HT-29 (cell line): ENCODE measurements around the gene PCDHGB6. TPM values are rescaled to one million over a fixed set of nuclear protein-coding genes. Genes with fewer than 3 reads are reported as not detected.
"Not testable (repeated sequence)": the region's sequence is repeated elsewhere in the genome, so short reads cannot be mapped to it uniquely, and the experiment has no call there.

ENCODE experiments used
- DNase-seq: peaks from one replicate; pipeline ENCODE4 v3.0.0-alpha.2; 2015; ENCODE audit warnings: low spot score
- total RNA-seq: library from RNA; depleted of rRNA; stranded (reverse); fragments of >200 nt; shearing (Covaris generic); gene quantifications from 2 replicates; pipeline ENCODE4 v1.2.3, GENCODE V29; 2014

The PCDHGB6 gene
- total RNA-seq, 1 experiment from 2014 or later: 0.33 TPM

DNA sequence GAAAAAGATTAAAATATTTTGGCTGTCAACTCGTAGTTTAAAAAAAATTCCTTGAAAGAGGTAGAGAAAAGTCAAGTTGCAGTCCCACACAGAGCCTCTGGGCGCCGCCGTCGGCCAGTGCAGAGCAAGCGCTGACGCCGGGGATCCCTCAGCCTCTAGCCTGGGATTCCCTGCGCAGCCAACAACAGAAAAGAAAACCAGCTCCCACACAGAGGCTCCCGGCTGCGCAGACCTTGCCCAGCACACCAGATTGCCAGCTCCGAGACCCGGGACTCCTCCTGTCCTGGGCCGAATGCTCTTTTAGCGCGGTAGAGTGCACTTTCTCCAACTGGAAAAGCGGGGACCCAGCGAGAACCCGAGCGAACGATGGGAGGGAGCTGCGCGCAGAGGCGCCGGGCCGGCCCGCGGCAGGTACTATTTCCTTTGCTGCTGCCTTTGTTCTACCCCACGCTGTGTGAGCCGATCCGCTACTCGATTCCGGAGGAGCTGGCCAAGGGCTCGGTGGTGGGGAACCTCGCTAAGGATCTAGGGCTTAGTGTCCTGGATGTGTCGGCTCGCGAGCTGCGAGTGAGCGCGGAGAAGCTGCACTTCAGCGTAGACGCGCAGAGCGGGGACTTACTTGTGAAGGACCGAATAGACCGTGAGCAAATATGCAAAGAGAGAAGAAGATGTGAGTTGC lies 9.8 kb downstream of the PCDHGB6 start, which contains the start of gene PCDHGB7:
PCDHGB7 (plus strand) TSS at position 184 of the 679 bp plus-strand sequence; CDS start at position 367, 183 bp downstream.
- peak; percentile 64 for DNase-seq

DNA sequence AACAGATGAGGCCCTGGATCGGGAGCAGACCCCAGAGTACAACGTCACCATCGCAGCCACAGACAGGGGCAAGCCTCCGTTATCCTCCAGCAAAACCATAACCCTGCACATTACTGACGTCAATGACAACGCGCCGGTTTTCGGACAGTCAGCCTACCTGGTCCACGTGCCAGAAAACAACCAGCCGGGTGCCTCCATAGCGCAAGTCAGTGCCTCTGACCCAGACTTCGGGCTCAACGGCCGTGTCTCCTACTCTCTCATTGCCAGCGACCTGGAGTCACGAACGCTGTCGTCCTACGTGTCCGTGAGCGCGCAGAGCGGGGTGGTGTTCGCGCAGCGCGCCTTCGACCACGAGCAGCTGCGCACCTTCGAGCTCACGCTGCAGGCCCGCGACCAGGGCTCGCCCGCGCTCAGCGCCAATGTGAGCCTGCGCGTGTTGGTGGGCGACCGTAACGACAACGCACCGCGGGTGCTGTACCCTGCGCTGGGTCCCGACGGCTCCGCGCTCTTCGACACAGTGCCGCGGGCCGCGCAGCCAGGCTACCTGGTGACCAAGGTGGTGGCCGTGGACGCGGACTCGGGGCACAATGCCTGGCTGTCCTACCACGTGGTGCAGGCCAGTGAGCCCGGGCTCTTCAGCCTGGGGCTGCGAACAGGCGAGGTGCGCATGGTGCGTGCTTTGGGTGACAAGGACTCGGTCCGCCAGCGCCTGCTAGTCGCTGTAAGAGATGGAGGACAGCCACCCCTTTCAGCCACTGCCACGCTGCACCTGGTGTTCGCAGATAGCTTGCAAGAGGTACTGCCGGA lies 11.5 kb downstream of the PCDHGB6 start:
- no peak for DNase-seq

DNA sequence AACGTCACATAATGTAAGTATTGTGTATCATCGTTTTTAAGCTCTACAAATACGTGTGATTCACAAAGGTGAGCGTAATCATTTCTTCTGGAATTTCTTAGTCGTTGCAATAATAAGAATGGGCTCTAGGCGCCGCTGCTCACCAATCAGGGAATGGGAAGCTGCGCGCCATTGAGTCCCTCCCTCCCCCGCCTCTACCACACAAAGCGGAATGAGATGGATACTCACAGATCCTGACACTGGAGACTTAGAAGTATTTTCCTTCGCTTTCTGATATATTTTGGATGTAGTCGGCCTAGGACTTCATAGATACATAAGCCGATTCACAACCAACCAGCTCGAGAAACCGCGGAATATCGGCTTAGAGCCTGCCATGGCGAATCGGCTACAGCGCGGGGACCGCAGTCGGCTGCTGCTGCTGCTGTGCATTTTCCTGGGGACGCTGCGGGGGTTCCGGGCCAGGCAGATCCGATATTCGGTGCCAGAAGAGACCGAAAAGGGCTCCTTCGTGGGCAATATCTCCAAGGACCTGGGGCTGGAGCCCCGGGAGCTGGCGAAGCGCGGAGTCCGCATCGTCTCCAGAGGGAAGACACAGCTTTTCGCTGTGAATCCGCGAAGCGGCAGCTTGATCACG lies 13.2 kb downstream of the PCDHGB6 start, which contains the start of gene PCDHGA11:
PCDHGA11 (plus strand) TSS at position 197 of the 634 bp plus-strand sequence; CDS start at position 374, 177 bp downstream.
- DNase-seq: peak; percentile 51

DNA sequence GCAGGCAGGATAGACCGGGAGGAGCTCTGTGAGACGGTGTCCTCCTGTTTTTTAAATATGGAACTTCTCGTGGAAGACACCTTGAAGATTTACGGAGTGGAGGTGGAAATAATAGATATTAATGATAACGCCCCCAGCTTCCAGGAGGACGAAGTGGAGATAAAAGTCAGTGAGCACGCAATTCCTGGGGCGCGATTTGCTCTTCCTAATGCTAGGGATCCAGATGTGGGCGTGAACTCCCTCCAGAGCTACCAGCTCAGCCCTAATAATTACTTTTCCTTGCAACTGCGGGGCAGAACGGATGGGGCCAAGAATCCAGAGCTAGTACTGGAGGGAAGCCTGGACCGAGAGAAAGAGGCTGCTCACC lies 13.7 kb downstream of the PCDHGB6 start:
- no peak for DNase-seq

DNA sequence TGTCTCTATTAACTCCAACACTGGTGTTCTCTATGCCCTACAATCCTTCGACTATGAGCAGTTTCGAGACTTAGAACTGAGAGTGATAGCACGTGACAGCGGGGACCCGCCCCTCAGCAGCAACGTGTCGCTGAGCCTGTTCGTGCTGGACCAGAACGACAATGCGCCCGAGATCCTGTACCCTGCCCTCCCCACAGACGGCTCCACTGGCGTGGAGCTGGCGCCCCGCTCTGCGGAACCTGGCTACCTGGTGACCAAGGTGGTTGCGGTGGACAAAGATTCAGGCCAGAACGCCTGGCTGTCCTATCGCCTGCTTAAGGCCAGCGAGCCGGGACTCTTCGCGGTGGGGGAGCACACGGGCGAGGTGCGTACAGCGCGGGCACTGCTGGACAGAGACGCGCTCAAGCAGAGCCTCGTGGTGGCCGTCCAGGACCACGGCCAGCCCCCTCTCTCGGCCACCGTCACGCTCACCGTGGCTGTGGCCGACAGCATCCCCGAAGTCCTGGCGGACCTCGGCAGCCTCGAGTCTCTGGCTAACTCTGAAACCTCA lies 15.0 kb downstream of the PCDHGB6 start:
- no peak for DNase-seq

DNA sequence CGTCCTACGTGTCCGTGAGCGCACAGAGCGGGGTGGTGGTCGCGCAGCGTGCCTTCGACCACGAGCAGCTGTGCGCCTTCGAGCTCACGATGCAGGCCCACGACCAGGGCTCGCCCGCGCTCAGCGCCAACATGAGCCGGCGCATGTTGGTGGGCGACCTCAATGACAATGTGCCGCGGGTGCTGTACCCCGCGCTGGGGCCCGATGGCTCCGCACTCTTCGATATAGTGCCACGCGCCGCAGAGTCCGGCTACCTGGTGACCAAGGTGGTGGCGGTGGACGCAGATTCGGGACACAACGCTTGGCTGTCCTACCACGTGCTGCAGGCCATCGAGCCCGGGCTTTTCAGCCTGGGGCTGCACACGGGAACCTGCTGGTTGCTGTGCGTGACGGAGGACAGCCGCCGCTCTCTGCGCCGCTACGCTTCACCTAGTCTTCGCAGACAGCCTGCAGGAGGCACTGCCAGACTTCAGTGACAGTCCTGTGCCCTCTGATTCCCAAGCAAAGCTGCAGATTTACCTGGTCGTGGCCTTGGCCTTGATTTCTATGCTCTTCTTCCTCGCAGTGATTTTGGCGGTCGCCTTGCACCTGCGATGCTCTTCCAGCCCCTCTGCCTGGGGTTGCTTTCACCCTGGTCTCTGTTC lies 20.1 kb downstream of the PCDHGB6 start:
- DNase-seq: no peak

DNA sequence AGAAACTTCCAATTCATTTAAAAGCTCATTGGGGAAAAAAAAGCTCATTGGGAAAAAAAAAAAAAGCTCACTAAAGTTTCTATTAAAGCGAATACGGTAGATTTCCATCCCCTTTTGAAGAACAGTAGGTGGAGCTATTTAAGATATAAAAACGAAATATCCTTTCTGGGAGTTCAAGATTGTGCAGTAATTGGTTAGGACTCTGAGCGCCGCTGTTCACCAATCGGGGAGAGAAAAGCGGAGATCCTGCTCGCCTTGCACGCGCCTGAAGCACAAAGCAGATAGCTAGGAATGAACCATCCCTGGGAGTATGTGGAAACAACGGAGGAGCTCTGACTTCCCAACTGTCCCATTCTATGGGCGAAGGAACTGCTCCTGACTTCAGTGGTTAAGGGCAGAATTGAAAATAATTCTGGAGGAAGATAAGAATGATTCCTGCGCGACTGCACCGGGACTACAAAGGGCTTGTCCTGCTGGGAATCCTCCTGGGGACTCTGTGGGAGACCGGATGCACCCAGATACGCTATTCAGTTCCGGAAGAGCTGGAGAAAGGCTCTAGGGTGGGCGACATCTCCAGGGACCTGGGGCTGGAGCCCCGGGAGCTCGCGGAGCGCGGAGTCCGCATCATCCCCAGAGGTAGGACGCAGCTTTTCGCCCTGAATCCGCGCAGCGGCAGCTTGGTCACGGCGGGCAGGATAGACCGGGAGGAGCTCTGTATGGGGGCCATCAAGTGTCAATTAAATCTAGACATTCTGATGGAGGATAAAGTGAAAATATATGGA lies 22.7 kb downstream of the PCDHGB6 start, which contains the start of gene PCDHGA12:
PCDHGA12 (plus strand) TSS at position 176 of the 782 bp plus-strand sequence; CDS start at position 429, 253 bp downstream.
- no peak for DNase-seq

DNA sequence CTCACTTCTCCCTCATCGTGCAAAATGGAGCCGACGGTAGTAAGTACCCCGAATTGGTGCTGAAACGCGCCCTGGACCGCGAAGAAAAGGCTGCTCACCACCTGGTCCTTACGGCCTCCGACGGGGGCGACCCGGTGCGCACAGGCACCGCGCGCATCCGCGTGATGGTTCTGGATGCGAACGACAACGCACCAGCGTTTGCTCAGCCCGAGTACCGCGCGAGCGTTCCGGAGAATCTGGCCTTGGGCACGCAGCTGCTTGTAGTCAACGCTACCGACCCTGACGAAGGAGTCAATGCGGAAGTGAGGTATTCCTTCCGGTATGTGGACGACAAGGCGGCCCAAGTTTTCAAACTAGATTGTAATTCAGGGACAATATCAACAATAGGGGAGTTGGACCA lies 23.5 kb downstream of the PCDHGB6 start:
- no peak for DNase-seq

DNA sequence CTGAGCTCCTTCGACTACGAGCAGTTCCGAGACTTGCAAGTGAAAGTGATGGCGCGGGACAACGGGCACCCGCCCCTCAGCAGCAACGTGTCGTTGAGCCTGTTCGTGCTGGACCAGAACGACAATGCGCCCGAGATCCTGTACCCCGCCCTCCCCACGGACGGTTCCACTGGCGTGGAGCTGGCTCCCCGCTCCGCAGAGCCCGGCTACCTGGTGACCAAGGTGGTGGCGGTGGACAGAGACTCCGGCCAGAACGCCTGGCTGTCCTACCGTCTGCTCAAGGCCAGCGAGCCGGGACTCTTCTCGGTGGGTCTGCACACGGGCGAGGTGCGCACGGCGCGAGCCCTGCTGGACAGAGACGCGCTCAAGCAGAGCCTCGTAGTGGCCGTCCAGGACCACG lies 24.5 kb downstream of the PCDHGB6 start:
- not testable (repeated sequence) for DNase-seq

DNA sequence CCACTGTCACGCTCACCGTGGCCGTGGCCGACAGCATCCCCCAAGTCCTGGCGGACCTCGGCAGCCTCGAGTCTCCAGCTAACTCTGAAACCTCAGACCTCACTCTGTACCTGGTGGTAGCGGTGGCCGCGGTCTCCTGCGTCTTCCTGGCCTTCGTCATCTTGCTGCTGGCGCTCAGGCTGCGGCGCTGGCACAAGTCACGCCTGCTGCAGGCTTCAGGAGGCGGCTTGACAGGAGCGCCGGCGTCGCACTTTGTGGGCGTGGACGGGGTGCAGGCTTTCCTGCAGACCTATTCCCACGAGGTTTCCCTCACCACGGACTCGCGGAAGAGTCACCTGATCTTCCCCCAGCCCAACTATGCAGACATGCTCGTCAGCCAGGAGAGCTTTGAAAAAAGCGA lies 24.9 kb downstream of the PCDHGB6 start:
- DNase-seq: not testable (repeated sequence)

DNA sequence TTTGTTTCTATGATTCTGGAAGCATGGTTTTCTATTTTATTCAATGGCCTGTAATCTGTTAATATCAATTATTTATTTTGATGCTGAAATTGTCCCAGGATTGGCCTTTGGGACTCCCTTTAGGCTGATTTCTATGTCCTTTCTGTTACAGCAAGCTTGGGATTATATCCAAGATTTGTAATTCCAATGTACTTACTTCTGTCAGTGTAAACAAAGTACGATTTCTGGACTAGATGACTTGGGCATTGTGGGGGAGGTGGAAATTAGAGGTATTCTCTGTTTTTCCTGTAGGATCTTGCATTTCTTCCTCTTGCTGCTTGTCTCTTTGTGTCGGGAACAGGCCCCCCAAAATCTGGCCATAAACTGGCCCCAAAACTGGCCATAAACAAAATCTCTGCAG lies 26.2 kb downstream of the PCDHGB6 start:
- no peak for DNase-seq

DNA sequence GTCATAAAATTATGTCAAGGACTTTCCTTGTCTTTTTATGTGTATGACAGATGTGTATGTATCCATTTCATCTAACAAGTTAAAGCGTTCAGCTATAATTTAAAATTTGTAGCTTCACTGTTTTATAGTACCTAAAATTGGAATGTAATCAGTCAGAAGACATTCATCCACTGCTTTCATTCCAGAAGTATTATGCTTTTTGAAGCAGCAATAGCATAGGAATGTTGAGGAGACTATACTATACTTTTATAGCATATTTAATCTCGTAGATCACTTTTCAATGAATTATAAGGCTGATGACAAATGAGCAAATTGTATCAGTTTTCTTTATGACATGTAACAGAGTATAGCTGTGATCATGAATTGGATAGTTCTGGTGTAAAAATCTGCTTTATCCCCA lies 29.4 kb downstream of the PCDHGB6 start:
- no peak for DNase-seq

DNA sequence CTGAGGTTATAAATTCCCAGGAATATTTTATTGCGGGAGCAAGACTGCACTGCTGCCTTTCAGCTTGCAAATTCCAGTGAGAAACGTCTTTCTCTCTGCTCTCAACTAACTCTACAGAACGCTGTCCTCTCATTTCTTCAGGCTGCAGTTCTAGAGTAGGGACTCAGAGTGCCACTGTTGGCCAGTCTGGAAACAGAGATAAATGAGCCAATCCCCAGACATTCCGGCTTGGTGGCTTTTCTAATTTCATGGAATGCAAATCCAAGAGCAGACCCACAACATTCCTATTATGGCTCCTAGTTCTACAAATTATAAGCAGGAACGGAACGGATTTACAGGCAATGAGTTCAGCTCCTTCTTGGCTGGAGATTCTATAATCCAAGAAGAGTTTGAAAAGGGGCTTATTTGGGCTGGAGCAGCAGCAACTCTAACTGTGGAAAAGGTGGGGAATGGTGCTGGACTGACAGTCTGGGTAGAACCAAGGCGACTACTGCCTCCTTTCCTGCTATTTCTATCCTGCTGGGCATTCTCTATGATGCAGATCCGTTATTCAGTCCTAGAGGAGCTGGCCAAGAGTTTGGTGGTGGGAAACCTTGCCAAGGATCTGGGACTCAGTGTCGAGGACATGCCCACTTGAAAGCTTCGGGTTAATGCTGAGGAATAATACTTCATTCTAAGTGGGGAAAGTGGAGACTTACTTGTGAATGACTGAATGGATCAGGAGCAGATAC lies 31.8 kb downstream of the PCDHGB6 start:
- no peak for DNase-seq

DNA sequence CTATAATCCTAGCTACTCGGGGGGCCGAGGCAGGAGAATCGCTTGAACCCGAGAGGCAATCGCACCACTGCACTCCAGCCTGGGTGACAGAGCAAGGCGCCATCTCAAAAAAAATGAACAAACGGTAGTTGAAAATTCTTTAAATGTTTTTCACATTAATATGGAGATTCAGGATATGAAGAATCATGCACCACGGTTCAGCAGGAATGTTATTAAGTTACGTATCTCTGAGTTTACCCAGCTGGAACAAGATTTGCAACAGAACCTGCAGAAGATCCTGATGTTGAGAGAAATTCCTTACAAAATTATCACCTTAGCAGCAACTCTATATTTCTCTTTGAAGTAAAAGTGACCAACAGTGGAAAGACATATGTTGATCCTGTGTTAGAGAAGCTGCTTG lies 32.5 kb downstream of the PCDHGB6 start:
- DNase-seq: no peak

DNA sequence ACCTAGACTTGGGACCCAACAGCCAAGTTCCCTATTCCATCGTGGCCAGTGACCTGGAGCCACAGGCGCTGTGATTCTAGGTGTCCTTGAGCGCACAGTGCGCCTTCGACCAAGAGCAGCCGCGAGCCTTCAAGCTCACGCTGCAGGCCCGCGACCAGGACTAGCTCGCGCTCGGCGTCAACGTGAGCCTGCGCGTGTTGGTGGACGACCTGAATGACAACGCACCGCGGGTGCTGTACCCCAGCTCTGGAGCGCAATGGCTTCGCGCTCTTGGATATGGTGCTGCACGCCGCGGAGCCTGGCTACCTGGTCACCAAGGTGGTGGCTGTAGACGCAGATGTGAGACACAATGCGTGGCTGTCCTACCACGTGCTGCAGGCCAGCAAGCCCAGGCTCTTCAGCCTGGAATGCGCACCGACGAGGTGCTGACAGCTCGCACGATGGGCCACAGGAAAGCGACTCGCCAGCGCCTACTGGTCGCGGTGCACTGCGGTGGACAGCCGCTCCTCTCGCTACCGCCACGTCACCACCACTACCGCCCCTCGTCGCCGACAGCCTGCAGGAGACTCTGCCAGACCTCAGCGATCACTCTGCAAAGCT lies 33.9 kb downstream of the PCDHGB6 start:
- no peak for DNase-seq
